Measurements from ENCODE around the gene CLDN24.

Gene CLDN24

DNA sequence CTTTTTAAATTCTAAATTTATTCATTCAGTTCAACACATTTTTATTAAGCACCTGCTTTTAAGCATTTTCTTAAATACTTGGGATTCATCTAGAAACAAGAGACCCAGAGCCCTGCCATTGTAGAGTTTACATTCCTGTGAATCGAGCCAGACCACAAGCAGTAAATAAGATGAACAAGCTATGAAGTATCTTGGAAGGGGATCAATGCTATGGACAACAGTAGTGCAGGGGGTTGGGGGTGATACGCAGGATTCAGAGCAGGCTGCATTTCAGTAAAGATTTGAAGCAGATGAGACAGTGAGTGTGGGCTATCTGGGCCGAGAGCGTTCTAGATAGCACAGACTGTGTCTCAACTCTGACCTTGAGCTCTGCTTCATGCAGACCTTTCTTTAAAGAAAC is 37.3 kb downstream of the CLDN24 start:
- DNase-seq (ENCODE audit: low read depth in 2 of 2), result no peak

DNA sequence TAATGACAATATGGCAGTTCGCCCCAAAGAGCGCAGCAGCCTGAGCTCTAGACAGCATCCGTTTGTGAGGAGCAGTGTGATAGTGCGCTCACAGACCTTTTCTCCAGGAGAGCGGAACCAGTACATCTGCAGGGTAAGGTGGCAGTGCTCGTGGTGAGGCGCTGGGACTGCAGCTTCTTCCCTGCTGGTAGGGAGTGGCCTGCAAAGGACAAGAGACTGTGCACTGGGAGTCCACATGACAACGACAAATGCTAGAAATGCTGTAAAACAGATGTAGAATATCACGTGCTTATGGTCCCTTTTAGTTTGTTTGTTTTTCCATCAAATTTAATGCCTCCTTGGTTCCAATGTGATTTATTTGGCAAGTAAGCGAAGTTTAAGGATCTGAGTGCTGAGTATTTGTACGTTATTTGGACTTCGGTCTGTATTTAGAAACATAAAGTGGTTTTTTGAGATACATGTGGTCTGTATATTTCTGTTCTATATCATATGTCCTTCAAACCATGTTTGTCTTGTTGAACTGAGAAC is 37.9 kb downstream of the CLDN24 start:
- no peak for DNase-seq (ENCODE audit: low read depth in 2 of 2)

DNA sequence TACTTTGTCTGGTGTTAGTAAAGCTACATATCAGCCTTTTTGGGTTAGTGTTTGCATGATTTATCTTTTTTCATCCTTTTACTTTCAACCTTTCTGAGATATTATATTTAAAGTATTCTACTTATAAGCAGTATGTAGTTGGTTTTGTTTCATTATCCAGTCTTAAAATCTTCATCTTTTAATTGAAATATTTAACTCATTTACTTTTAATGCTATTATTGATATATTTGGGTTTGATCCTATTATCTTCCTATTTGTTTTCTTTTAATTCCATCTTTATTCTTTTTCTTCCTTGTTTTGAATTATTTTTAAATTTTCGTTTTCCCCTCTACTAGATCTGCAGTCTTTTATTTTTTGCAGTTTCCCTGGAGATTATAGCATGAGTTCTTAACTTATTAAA is 46.1 kb downstream of the CLDN24 start:
- no peak for DNase-seq (ENCODE audit: low read depth in 2 of 2)

DNA sequence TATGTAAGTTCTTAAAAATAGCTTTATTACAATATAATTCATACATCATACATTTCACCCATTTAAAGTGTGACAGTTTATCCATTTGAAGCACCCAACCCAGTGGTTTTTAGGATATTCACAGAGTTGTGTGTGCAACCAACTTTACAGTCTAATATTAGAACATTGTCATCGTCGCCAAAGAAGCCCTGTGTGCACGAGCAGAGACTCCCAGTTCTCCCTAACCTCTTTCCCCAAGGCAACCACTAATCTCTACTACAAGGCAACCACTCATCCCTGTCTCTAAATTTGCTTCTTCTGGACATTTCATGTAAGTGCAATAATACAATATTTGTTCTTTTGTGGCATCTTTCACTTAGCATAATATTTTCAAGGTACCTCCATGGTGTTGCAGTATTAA is 49.8 kb downstream of the CLDN24 start:
- DNase-seq (ENCODE audit: low read depth in 2 of 2), result no peak
